GM19025 (cell line): ENCODE results near the gene TNFAIP1.
"Not testable (repeated sequence)": the region's sequence is repeated elsewhere in the genome, so short reads cannot be mapped to it uniquely, and the experiment has no call there.

Source experiments
- ATAC-seq: cut with Tn5 transposase; IDR thresholded peaks from one replicate; pipeline ENCODE4 v1.9.1; 2021; ENCODE audit warnings: mild to moderate bottlenecking, low read depth, moderate library complexity; ENCODE audit not compliant: unreplicated experiment

TNFAIP1 gene

GRCh38 chr17:28324267-28324745 is 11.3 kb upstream of the TNFAIP1 start:
- ATAC-seq: no peak

GRCh38 chr17:28324781-28325180 is 10.8 kb upstream of the TNFAIP1 start:
- no peak for ATAC-seq

GRCh38 chr17:28325211-28325610 is 10.3 kb upstream of the TNFAIP1 start:
- no peak for ATAC-seq

DNA sequence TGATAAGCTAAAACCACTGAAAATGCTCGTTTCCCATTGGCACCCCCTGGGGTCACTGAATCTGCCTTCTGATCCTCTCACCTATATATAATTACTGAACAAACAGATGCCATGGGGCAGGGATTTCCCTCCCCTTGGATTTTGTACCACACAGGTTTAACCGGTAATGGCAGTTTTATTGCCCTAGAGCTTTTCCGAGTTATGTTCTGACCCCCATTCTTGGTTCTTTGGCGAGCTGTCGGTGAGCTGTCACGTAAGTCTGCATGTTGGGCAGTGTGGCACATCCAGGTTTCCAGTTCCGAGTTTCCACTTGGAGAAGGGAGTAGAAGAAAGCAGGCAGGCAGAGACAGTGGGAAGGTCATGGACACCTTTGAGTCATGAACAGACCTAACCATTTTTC is 9.4 kb upstream of the TNFAIP1 start:
- ATAC-seq: no peak

DNA sequence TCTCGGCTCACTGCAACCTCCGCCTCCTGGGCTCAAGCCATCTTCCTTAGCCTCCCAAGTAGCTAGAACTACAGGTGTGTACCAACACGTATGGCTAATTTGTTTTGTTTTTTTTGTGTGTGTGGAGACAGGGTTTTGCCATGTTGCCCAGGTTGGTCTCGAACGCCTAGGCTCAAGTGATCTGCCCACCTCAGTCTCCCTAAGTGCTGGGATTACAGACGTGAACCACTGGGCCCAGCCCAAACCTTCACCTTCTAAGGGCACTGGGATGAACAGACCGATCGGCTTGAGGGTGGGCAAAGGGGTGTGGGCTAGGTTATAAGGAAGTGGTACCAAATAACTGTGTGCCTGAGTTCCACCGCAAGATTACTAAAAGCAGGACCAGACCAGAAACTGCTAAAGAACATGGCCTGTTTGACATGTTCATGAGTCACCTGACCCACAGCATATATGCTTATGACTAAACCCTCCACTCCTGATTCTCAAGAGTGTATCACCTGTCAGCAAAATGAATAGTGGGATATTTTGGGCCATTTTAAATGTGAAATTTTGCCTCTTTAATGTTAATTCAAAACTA is 8.4 kb upstream of the TNFAIP1 start:
- ATAC-seq: peak; percentile 60

- no peak for ATAC-seq
Measured at GRCh38 chr17:28327709-28328108, 7.9 kb upstream of the TNFAIP1 start.

GRCh38 chr17:28328325-28328724 is 7.2 kb upstream of the TNFAIP1 start:
- no peak for ATAC-seq

- no peak for ATAC-seq
Measured at GRCh38 chr17:28330671-28331070, 4.9 kb upstream of the TNFAIP1 start.

DNA sequence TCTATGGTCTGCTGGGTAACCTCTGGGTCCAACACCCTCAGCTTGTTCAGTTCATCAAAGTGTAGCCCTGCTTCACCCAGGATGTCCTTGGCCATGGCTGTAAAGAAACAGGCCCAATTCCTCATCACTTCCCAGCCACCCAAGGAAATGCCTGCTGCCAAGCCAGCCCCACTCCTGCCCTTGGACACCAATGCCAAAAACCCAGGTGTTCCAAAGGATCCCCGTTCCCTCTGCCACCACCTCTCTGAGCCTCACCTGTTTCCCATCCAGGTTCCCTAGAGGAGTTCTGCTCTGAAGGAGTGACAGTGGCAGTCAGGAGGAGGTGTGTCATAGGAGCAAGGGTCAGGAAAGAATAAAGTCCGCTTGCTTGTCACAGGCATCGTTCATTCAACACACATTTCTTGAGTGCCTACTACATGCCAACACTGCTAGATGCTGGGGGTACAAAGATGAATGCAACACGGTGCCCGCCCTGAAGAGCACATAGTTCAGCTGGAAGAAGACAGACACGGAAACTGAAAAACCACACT is 3.6 kb upstream of the TNFAIP1 start:
- no peak for ATAC-seq

- ATAC-seq: no peak
Measured at GRCh38 chr17:28333083-28333746, 2.3 kb upstream of the TNFAIP1 start.

DNA sequence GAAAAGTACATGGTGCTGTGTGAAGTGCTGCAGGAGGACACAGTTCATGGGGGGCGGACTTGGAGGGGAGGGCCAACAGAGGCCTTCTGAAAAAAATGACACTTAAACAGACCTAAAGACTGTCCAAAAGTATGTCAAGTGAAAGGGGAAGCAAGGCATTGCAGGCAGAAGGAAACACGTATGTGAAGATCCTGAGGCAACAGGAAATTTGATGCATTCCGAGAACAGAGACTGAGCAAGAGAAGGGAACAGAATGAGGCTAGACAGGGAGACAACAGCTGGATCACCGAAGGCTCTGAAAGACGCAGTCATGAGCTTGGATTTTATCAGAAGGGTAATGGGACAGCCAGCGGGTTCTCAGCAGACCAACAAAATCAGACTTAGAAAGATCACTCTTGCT is 1.4 kb upstream of the TNFAIP1 start:
- no peak for ATAC-seq

GRCh38 chr17:28334666-28335200 is 828 bp upstream of the TNFAIP1 start:
- no peak for ATAC-seq

GRCh38 chr17:28335959-28336871 is 654 bp downstream of the TNFAIP1 start:
- no peak for ATAC-seq

- no peak for ATAC-seq
Measured at GRCh38 chr17:28338056-28338768, 2.7 kb downstream of the TNFAIP1 start.

GRCh38 chr17:28338769-28339212 is 3.2 kb downstream of the TNFAIP1 start:
- not testable (repeated sequence) for ATAC-seq

DNA sequence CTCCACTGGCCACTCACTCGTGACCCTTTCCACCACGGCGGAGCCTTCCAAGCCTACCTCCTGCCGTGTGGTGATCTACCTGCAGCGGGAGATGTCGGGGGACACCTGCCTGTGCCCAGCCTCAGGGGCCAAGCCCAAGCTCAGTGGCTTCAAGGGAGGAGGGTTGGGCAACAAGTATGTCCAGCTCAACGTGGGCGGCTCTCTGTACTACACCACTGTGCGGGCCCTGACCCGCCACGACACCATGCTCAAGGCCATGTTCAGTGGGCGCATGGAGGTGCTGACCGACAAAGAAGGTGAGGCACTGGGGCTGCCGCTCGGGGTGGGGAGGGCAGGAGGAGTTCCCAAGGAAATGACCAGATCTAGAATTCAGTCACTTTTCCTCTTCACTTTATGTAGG is 3.9 kb downstream of the TNFAIP1 start:
- ATAC-seq: no peak

- no peak for ATAC-seq
Measured at GRCh38 chr17:28340374-28340773, 4.8 kb downstream of the TNFAIP1 start.

GRCh38 chr17:28341516-28341915 is 6.0 kb downstream of the TNFAIP1 start:
- no peak for ATAC-seq

DNA sequence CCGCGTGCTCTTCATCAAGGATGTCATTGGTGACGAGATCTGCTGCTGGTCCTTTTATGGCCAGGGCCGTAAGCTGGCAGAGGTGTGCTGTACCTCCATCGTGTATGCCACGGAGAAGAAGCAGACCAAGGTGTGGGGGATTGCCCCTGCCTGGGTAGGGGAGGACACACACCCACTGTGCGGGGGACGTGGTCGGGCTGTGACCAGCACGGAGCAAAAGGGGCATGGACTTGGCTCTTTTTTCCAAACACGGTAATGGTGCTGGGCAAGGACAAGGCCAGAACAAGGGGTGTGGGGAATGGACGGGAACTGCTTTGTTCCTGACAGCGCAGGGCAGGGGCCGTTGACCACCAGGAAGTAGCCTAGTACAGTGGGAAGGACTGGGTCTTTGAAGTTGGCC is 6.8 kb downstream of the TNFAIP1 start:
- ATAC-seq: no peak

DNA sequence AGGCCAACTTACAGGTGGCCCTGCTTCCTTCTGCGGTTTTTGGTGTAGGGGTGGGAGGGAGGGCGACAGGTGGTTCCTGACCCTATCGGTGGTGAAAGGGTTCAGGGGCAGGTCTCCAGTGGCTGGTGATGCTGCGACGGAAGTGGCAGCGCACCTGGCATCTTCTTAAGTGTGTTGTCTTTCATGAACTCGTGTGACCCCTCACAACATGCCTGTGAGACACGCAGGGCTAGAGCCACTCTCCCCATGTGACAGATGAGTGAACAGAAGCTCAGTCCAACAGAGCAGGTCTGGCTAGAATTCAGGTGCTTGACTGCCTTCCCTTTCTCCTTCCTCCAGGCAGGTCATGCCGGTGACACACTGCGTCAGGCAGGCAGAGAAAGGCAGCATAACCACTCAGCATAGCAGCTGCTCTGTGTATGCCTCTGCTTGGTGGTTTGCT is 8.0 kb downstream of the TNFAIP1 start:
- ATAC-seq: no peak
